Esophagus (tissue), 2 donors: ENCODE results near the gene SLC18B1. TPM values are rescaled to one million over a fixed set of nuclear protein-coding genes. Genes with fewer than 3 reads are reported as not detected.

Experiments used
- H3K27ac ChIP-seq, 2 donors: one replicate each; pipeline ENCODE4 v1.5.1; 2013; ENCODE audit warnings: low read depth in 2 of 2, mild to moderate bottlenecking in 2 of 2, inconsistent platforms in 1 of 2, low read length in 1 of 2, moderate library complexity in 1 of 2
- H3K27me3 ChIP-seq, 2 donors: one replicate each; pipeline ENCODE4 v1.6.1; 2013; ENCODE audit warnings: low read length in 2 of 2, control low read depth in 1 of 2, mild to moderate bottlenecking in 1 of 2; ENCODE audit not compliant: insufficient read depth in 2 of 2, control insufficient read depth in 1 of 2
- H3K36me3 ChIP-seq, 2 donors: one replicate each; pipeline ENCODE4 v1.6.1; 2013; ENCODE audit warnings: low read length in 1 of 2; ENCODE audit not compliant: control insufficient read depth in 2 of 2, insufficient read depth in 2 of 2
- H3K4me1 ChIP-seq, 2 donors: one replicate each; pipeline ENCODE4 v1.6.1; 2013; ENCODE audit warnings: low read length in 1 of 2; ENCODE audit not compliant: control insufficient read depth in 2 of 2, insufficient read depth in 2 of 2
- H3K4me3 ChIP-seq, 2 donors: one replicate each; pipeline ENCODE4 v1.5.1; 2013; ENCODE audit warnings: low read length in 2 of 2, mild to moderate bottlenecking in 2 of 2, low read depth in 1 of 2, moderate library complexity in 1 of 2
- H3K9me3 ChIP-seq, 2 donors: one replicate each; pipeline ENCODE4 v1.6.1; 2013; ENCODE audit warnings: mild to moderate bottlenecking in 2 of 2, low read depth in 1 of 2, low read length in 1 of 2, moderate library complexity in 1 of 2; ENCODE audit not compliant: control insufficient read depth in 2 of 2, insufficient read depth in 1 of 2
- WGBS, 2 donors: extraction: QIAGEN DNeasy Blood & Tissue Kit; methylation state at CpG; one replicate each; pipeline ENCODE4 v1.1.7; 2013; 5-methylcytosine and 5-hydroxymethylcytosine counted together
- polyA plus RNA-seq, 2 donors: library from polyadenylated mRNA; stranded (reverse); fragments of 200-250 nt; gene quantifications; one replicate each; pipeline ENCODE4 v1.2.3, GENCODE V29; 2013
- donor health status: healthy with polysubstance abuse.
- donor health status: Bipolar disorder and iron deficiency.

Gene SLC18B1
- polyA plus RNA-seq, 2 donors = 8.5 to 10.6 TPM

DNA sequence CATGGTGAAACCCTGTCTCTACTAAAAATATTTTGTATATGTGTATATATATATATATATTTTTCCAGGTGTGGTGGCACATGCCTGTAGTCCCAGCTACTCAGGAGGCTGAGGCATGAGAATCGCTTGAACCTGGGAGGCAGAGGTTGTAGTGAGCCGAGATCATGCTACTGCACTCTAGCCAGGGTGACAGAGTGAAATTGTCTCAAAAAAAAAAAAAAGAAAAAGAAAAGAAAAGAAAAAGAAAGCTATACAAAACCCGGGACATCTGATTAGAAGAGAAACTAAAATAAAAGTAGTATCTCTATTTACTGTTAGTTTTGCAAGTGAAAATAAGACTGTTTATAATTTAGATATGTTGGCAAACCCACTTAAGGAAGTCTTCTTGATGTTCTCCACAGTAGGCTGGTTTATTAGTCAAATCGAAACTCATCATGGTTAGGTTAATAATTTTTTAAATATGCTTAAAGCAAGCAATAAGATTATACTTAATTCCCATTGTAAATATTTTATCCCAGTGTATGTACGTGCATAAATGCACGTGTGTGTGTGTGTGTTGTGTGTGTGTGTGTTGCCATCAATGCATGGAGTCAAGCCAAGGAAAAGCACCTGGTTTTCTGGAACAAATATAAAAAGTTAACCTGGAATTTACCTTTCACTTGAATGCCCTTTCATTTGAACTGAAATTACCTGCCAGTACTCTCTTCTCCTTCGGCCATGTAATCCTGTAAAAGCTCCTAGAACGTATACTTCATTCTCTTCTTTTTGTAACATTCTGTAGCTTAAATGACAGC lies 47.8 kb downstream of the SLC18B1 start:
- Histone ChIP-seq H3K9me3 (no peaks in the 10 kb centered on the region), H3K36me3 (no peaks in the 10 kb centered on the region), H3K4me1 (no peaks in the 10 kb centered on the region), H3K27me3 (no peaks in the 10 kb centered on the region), H3K27ac (no peak overlapping the region), H3K4me3 (no peak overlapping the region)
- 50 to 51% methylated on average over 8 of the region's 8 CpGs for WGBS, 2 donors

DNA sequence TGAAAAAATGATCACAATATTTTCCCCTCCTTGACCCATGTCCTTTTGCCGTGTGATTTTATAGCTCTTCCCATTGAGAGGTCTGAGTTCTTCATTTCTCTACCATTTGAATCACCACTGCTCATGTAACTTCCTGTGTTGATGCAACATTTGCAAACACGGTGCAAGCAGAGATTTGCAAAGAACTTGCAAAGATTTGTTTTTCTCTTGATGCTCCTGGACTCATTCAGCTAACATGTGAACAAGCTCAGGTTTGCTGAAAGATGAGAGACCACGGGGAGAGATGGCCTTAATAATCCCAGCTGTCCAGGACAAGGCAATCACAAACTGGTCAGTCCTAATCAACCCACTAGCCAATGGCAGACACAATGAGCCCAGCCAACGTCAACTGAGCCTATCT lies 49.3 kb downstream of the SLC18B1 start:
- no peaks in the 10 kb centered on the region for H3K9me3 ChIP-seq
- H3K27me3 ChIP-seq = no peaks in the 10 kb centered on the region
- H3K27ac ChIP-seq = no peak overlapping the region
- H3K36me3 ChIP-seq = no peaks in the 10 kb centered on the region
- H3K4me1 ChIP-seq = no peaks in the 10 kb centered on the region
- 59 to 62% methylated on average over 4 of the region's 4 CpGs for WGBS, 2 donors
- H3K4me3 ChIP-seq = no peak overlapping the region

DNA sequence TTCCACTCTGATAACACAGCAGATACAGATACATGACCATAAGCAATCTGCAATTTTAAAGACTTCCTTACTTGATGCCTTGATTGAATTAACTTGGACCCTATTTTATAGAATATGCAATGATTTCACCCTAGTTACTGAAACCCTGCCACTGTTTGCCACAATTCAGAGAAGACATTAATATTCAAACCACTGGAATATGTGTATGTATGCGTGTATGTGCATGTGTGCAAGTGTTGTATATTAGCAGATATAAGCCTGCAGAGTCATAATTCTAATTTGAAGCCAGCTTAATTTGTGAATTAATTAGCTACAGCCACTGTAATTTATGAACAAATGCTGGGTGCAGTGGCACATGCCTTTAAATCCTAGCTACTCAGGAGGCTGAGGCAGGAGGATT lies 50.0 kb downstream of the SLC18B1 start:
- Histone ChIP-seq H3K27me3 (no peaks in the 10 kb centered on the region), H3K4me3 (no peak overlapping the region), H3K27ac (no peak overlapping the region), H3K4me1 (no peaks in the 10 kb centered on the region), H3K9me3 (no peaks in the 10 kb centered on the region), H3K36me3 (no peaks in the 10 kb centered on the region)
- 98% methylated on average over 1 of the region's 1 CpG for WGBS, 2 donors

DNA sequence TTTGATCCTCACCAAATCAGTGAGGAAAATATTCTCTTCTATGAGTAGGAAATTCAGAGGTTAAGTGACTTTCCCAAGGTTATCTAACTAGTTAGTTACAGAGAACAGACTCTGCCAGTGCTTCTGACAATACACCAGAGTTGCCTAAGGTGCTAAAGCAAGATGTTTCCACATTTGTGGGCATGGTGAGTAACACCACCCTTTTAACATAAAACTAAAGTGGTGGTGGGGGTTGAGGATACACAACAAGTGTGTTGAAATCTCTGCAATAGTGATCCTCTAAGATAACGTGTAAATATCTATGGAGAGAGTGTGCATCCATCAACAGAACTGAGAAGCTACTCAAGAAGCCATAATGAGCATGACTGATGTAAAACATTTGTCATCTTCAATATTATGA lies 52.4 kb downstream of the SLC18B1 start:
- Histone ChIP-seq H3K27ac (no peak overlapping the region), H3K9me3 (no peaks in the 10 kb centered on the region), H3K27me3 (no peaks in the 10 kb centered on the region), H3K4me1 (no peaks in the 10 kb centered on the region), H3K36me3 (no peaks in the 10 kb centered on the region), H3K4me3 (no peak overlapping the region)
- 66 to 69% methylated on average over 1 of the region's 1 CpG for WGBS, 2 donors

DNA sequence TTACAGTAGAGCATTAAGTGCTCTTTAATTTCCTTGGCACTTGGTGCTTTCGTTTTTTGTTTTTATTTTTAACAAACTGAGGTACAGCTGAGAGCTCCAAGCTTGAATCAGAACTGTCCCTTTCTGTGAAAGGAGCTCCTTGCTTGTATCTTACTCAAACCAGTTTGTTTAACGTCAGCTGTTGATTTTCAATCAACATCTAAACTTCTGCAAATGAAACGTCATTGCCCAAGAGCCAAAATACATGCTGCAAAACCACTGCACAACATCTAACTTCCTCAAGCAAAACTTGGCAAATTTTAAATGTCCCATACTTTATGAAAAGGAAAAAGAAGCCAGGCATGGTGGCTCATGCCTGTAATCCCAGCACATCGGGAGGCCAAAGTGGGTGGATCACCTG lies 55.9 kb downstream of the SLC18B1 start:
- Histone ChIP-seq H3K27ac (no peak overlapping the region), H3K9me3 (no peaks in the 10 kb centered on the region), H3K36me3 (no peaks in the 10 kb centered on the region), H3K27me3 (no peaks in the 10 kb centered on the region), H3K4me3 (no peak overlapping the region), H3K4me1 (no peaks in the 10 kb centered on the region)
- WGBS, 2 donors = 65 to 76% methylated on average over 4 of the region's 4 CpGs

DNA sequence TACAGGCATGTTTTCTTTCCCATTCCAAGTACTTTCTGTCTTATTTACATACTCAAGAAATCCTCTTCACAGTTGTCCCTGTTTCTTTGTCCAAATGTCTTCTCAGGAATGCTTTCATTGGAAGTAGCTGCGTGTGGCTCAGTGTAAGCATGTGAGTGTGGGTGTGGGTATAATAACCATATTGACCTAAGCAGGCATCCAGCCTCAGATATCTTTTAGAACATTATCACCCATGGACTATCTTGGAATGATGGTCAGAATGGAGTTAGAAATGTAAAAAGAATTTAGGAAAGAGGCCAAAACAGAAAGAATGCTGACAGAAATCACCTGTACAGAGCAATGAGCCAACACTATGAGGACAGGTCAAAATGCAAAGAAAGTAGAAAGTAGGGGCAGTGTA lies 57.2 kb downstream of the SLC18B1 start:
- Histone ChIP-seq H3K4me3 (no peak overlapping the region), H3K36me3 (no peaks in the 10 kb centered on the region)
- WGBS, 2 donors = 58 to 81% methylated on average over 1 of the region's 1 CpG

DNA sequence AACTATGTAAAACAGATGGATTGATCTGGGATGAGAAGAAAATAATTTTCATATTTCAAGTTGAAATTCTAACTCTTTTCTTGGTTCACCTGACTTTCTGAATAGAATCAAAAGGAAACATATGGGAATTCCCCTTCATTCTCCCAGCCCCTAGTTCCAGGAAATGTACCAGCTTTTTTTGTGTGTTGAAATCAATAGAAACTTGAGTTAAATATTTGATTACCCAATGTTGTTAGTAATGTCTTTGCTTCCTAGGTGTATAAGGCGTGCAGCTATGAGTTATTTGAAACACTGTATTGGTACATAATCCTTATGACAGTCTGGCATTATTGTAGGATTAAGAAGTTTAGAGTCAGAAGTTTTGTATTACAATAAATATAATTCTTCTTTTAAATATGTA lies 62.2 kb downstream of the SLC18B1 start:
- Histone ChIP-seq H3K27ac (no peak overlapping the region), H3K36me3 (no peaks in the 10 kb centered on the region), H3K4me3 (no peak overlapping the region), H3K27me3 (no peaks in the 10 kb centered on the region), H3K9me3 (no peaks in the 10 kb centered on the region), H3K4me1 (no peaks in the 10 kb centered on the region)
- WGBS, 2 donors = 27 to 31% methylated on average over 1 of the region's 1 CpG

More for the DNA sequence above, 57.2 kb downstream of the SLC18B1 start:
- Histone ChIP-seq H3K9me3 (no peaks in the 10 kb centered on the region), H3K27me3 (no peaks in the 10 kb centered on the region), H3K27ac (no peak overlapping the region), H3K4me1 (no peaks in the 10 kb centered on the region)

DNA sequence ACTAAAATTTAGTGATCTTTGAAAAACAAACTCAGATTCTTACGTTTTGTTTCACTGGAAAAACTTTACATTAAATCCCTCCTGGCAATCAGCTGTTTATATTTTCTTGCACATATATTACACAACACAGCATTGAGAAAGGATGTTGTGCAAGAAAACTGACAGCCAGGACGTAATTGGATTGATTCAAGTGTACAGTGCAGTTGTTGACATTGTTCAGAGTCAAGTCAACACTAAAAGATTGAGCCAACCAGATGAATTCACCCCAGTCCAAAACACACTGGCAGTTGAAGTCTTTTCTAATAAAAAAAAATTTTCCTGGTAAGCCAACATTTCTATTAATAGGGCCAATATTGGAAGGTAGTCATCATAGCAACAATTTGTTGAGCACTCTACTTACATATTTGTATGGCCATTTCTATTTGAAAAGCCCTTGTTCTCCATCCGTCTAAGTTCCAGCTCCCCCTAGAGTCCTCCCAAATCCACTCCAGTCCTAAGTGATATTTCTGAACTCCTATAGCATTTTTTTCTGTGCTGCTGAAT lies 63.7 kb downstream of the SLC18B1 start:
- Histone ChIP-seq H3K9me3 (no peaks in the 10 kb centered on the region), H3K27me3 (no peaks in the 10 kb centered on the region), H3K27ac (peak overlapping the region in 1 of 2 donors; percentile 23), H3K4me1 (no peaks in the 10 kb centered on the region), H3K36me3 (no peaks in the 10 kb centered on the region), H3K4me3 (no peak overlapping the region)
- 20 to 26% methylated on average over 3 of the region's 3 CpGs for WGBS, 2 donors

DNA sequence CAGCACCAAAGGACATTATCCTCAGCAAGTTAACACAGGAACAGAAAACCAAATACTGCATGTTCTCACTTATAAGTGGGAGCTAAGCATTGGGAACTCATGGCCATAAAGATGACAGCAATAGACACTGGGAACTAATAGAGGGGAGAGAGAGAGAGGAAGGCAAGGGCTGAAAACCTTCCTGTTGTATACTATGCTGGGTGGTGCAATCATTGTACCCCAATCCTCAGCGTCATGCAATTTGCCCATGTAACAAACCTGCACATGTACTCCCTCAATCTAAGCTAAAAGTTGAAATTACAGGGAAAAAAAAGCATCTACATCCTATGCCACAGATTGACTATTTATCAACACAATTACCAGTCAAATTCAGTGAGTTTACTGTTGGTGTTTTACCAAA lies 64.6 kb downstream of the SLC18B1 start:
- Histone ChIP-seq H3K27ac (no peak overlapping the region), H3K4me3 (no peak overlapping the region), H3K4me1 (no peaks in the 10 kb centered on the region), H3K36me3 (no peaks in the 10 kb centered on the region), H3K27me3 (no peaks in the 10 kb centered on the region), H3K9me3 (no peaks in the 10 kb centered on the region)
- WGBS, 2 donors = 94 to 96% methylated on average over 1 of the region's 1 CpG

DNA sequence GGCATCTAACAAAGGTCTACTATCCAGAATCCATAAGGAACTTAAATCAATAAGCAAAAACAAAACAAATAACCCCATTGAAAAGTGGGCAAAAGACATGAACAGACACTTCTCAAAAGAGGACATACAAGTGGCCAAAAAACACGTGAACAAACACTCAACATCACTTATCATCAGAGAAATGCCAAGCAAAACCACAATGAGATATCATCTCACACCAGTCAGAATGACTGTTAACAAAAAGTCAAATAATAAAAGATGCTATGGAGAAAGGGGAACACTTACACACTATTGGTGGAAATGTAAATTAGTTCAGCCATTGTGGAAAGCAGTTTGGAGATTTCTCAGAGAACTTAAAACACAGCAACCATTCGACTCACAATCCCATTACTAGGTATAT lies 65.2 kb downstream of the SLC18B1 start:
- no peaks in the 10 kb centered on the region for H3K27me3 ChIP-seq
- no peaks in the 10 kb centered on the region for H3K36me3 ChIP-seq
- H3K4me1 ChIP-seq = no peaks in the 10 kb centered on the region
- no peak overlapping the region for H3K27ac ChIP-seq
- H3K4me3 ChIP-seq = no peak overlapping the region
- H3K9me3 ChIP-seq = no peaks in the 10 kb centered on the region
- 68 to 82% methylated on average over 2 of the region's 2 CpGs for WGBS, 2 donors
